ENCODE measurements around the gene KLHL3.

Gene KLHL3

GRCh38 chr5:137617528-137618205 lies 118.2 kb downstream of the KLHL3 start:
- ATAC-seq (replicated peaks; ENCODE audit: extremely low read depth, poor library complexity, severe bottlenecking) (no peak), DNase-seq (ENCODE audit: low spot score in 2 of 2) (no peak)
- H3K27ac Mint-ChIP-seq (ENCODE audit: low read depth), result no peak overlapping the region
- no peaks in the 10 kb centered on the region for H3K9me3 Mint-ChIP-seq
- H3K36me3 Mint-ChIP-seq (ENCODE audit: insufficient read depth), result no peaks in the 10 kb centered on the region
- H3K27me3 Mint-ChIP-seq, result no peaks in the 10 kb centered on the region
- H3K4me1 Mint-ChIP-seq, result no peaks in the 10 kb centered on the region
- H3K4me3 Mint-ChIP-seq, result no peak overlapping the region

GRCh38 chr5:137616046-137616445 lies 119.8 kb downstream of the KLHL3 start:
- H3K4me1 Mint-ChIP-seq, result no peaks in the 10 kb centered on the region
- no peak overlapping the region for H3K27ac Mint-ChIP-seq (ENCODE audit: low read depth)
- H3K36me3 Mint-ChIP-seq (ENCODE audit: insufficient read depth), result no peaks in the 10 kb centered on the region
- no peaks in the 10 kb centered on the region for H3K9me3 Mint-ChIP-seq
- H3K4me3 Mint-ChIP-seq, result no peak overlapping the region
- DNase-seq (ENCODE audit: low spot score in 2 of 2) (no peak), ATAC-seq (replicated peaks; ENCODE audit: extremely low read depth, poor library complexity, severe bottlenecking) (no peak)
- no peaks in the 10 kb centered on the region for H3K27me3 Mint-ChIP-seq

GRCh38 chr5:137615171-137615775 lies 120.6 kb downstream of the KLHL3 start:
- Mint-ChIP-seq H3K36me3 (ENCODE audit: insufficient read depth) (no peaks in the 10 kb centered on the region), H3K4me1 (no peaks in the 10 kb centered on the region), H3K9me3 (no peaks in the 10 kb centered on the region), H3K4me3 (no peak overlapping the region), H3K27ac (ENCODE audit: low read depth) (no peak overlapping the region), H3K27me3 (no peaks in the 10 kb centered on the region)
- ATAC-seq (replicated peaks; ENCODE audit: extremely low read depth, poor library complexity, severe bottlenecking) (no peak), DNase-seq (ENCODE audit: low spot score in 2 of 2) (no peak)

GRCh38 chr5:137613554-137614265 lies 122.2 kb downstream of the KLHL3 start:
- H3K9me3 Mint-ChIP-seq, result no peaks in the 10 kb centered on the region
- H3K4me1 Mint-ChIP-seq, result no peaks in the 10 kb centered on the region
- ATAC-seq (replicated peaks; ENCODE audit: extremely low read depth, poor library complexity, severe bottlenecking), result no peak

GRCh38 chr5:137612576-137612975 lies 123.3 kb downstream of the KLHL3 start:
- Mint-ChIP-seq H3K27ac (ENCODE audit: low read depth) (no peak overlapping the region), H3K4me1 (no peaks in the 10 kb centered on the region)

More at GRCh38 chr5:137613554-137614265, 122.2 kb downstream of the KLHL3 start:
- Mint-ChIP-seq H3K27ac (ENCODE audit: low read depth) (no peak overlapping the region), H3K36me3 (ENCODE audit: insufficient read depth) (no peaks in the 10 kb centered on the region), H3K4me3 (no peak overlapping the region), H3K27me3 (peaks cover 1% of the 10 kb centered on the region)
- no peak for DNase-seq (ENCODE audit: low spot score in 2 of 2)

GRCh38 chr5:137611794-137612435 lies 124.0 kb downstream of the KLHL3 start:
- H3K27ac Mint-ChIP-seq (ENCODE audit: low read depth), result no peak overlapping the region
- no peaks in the 10 kb centered on the region for H3K36me3 Mint-ChIP-seq (ENCODE audit: insufficient read depth)
- no peak for ATAC-seq (replicated peaks; ENCODE audit: extremely low read depth, poor library complexity, severe bottlenecking)

More at GRCh38 chr5:137612576-137612975, 123.3 kb downstream of the KLHL3 start:
- DNase-seq (ENCODE audit: low spot score in 2 of 2), result no peak
- ATAC-seq (replicated peaks; ENCODE audit: extremely low read depth, poor library complexity, severe bottlenecking), result no peak
- H3K27me3 Mint-ChIP-seq, result peaks cover 12% of the 10 kb centered on the region
- no peak overlapping the region for H3K4me3 Mint-ChIP-seq
- H3K9me3 Mint-ChIP-seq, result no peaks in the 10 kb centered on the region
- no peaks in the 10 kb centered on the region for H3K36me3 Mint-ChIP-seq (ENCODE audit: insufficient read depth)

GRCh38 chr5:137611011-137611580 lies 124.8 kb downstream of the KLHL3 start:
- ATAC-seq (replicated peaks; ENCODE audit: extremely low read depth, poor library complexity, severe bottlenecking) (no peak), DNase-seq (ENCODE audit: low spot score in 2 of 2) (no peak)
- Mint-ChIP-seq H3K27ac (ENCODE audit: low read depth) (no peak overlapping the region), H3K4me1 (no peaks in the 10 kb centered on the region), H3K9me3 (no peaks in the 10 kb centered on the region), H3K27me3 (peaks cover 20% of the 10 kb centered on the region), H3K4me3 (no peak overlapping the region), H3K36me3 (ENCODE audit: insufficient read depth) (no peaks in the 10 kb centered on the region)

More at GRCh38 chr5:137611794-137612435, 124.0 kb downstream of the KLHL3 start:
- Mint-ChIP-seq H3K9me3 (no peaks in the 10 kb centered on the region), H3K4me1 (no peaks in the 10 kb centered on the region), H3K27me3 (peaks cover 19% of the 10 kb centered on the region), H3K4me3 (no peak overlapping the region)
- no peak for DNase-seq (ENCODE audit: low spot score in 2 of 2)

- no peak overlapping the region for H3K4me3 Mint-ChIP-seq
- no peaks in the 10 kb centered on the region for H3K4me1 Mint-ChIP-seq
- peaks cover 25% of the 10 kb centered on the region for H3K27me3 Mint-ChIP-seq
- no peaks in the 10 kb centered on the region for H3K36me3 Mint-ChIP-seq (ENCODE audit: insufficient read depth)
- DNase-seq (ENCODE audit: low spot score in 2 of 2) (no peak), ATAC-seq (replicated peaks; ENCODE audit: extremely low read depth, poor library complexity, severe bottlenecking) (no peak)
- H3K9me3 Mint-ChIP-seq, result no peaks in the 10 kb centered on the region
- no peak overlapping the region for H3K27ac Mint-ChIP-seq (ENCODE audit: low read depth)
These were observed 125.3 kb downstream of the KLHL3 start for GRCh38 chr5:137610598-137610997.

- ATAC-seq (replicated peaks; ENCODE audit: extremely low read depth, poor library complexity, severe bottlenecking), result no peak
- H3K27me3 Mint-ChIP-seq, result peaks cover 39% of the 10 kb centered on the region
- no peaks in the 10 kb centered on the region for H3K9me3 Mint-ChIP-seq
- no peak overlapping the region for H3K4me3 Mint-ChIP-seq
- H3K27ac Mint-ChIP-seq (ENCODE audit: low read depth), result no peak overlapping the region
- no peak for DNase-seq (ENCODE audit: low spot score in 2 of 2)
- no peaks in the 10 kb centered on the region for H3K4me1 Mint-ChIP-seq
- no peaks in the 10 kb centered on the region for H3K36me3 Mint-ChIP-seq (ENCODE audit: insufficient read depth)
These were observed 126.8 kb downstream of the KLHL3 start for GRCh38 chr5:137609127-137609526.

GRCh38 chr5:137607771-137608170 lies 128.1 kb downstream of the KLHL3 start:
- Mint-ChIP-seq H3K27ac (ENCODE audit: low read depth) (no peak overlapping the region), H3K4me3 (no peak overlapping the region), H3K9me3 (no peaks in the 10 kb centered on the region), H3K4me1 (no peaks in the 10 kb centered on the region), H3K27me3 (peaks cover 50% of the 10 kb centered on the region), H3K36me3 (ENCODE audit: insufficient read depth) (no peaks in the 10 kb centered on the region)
- ATAC-seq (replicated peaks; ENCODE audit: extremely low read depth, poor library complexity, severe bottlenecking), result no peak
- DNase-seq (ENCODE audit: low spot score in 2 of 2), result no peak

- Mint-ChIP-seq H3K27ac (ENCODE audit: low read depth) (no peak overlapping the region), H3K4me1 (no peaks in the 10 kb centered on the region)
- ATAC-seq (replicated peaks; ENCODE audit: extremely low read depth, poor library complexity, severe bottlenecking), result no peak
These were observed 129.5 kb downstream of the KLHL3 start for GRCh38 chr5:137606401-137606800.

GRCh38 chr5:137605411-137605810 lies 130.5 kb downstream of the KLHL3 start:
- Mint-ChIP-seq H3K4me3 (no peak overlapping the region), H3K4me1 (no peaks in the 10 kb centered on the region), H3K9me3 (no peaks in the 10 kb centered on the region), H3K36me3 (ENCODE audit: insufficient read depth) (no peaks in the 10 kb centered on the region), H3K27ac (ENCODE audit: low read depth) (no peak overlapping the region), H3K27me3 (peaks cover 69% of the 10 kb centered on the region)
- no peak for ATAC-seq (replicated peaks; ENCODE audit: extremely low read depth, poor library complexity, severe bottlenecking)
- DNase-seq (ENCODE audit: low spot score in 2 of 2), result no peak

More at GRCh38 chr5:137606401-137606800, 129.5 kb downstream of the KLHL3 start:
- no peaks in the 10 kb centered on the region for H3K36me3 Mint-ChIP-seq (ENCODE audit: insufficient read depth)
- H3K27me3 Mint-ChIP-seq, result peaks cover 60% of the 10 kb centered on the region
- no peak for DNase-seq (ENCODE audit: low spot score in 2 of 2)
- no peaks in the 10 kb centered on the region for H3K9me3 Mint-ChIP-seq
- no peak overlapping the region for H3K4me3 Mint-ChIP-seq
